Left renal cortex interstitium (tissue), 4 donors: ENCODE measurements around the gene RNF223. TPM values are rescaled to one million over a fixed set of nuclear protein-coding genes. Genes with fewer than 3 reads are reported as not detected.
"Not testable (repeated sequence)": the region's sequence is repeated elsewhere in the genome, so short reads cannot be mapped to it uniquely, and the experiment has no call there.

Source experiments
- DNase-seq, 4 donors: peaks; one replicate each; pipeline ENCODE4 v3.0.0-alpha.2; 2013; ENCODE audit warnings: low read depth in 4 of 4, low spot score in 2 of 4, missing footprints in 1 of 4
- polyA plus RNA-seq, 4 donors: library from polyadenylated mRNA; unstranded; fragments of 120-200 nt; gene quantifications; one replicate each; pipeline ENCODE4 v1.2.1, GENCODE V29; 2013; ENCODE audit not compliant: insufficient read length in 4 of 4

Gene RNF223
- polyA plus RNA-seq, 4 donors: 0.32 to 0.78 (median 0.69) TPM

- DNase-seq: peak in 2 of 4 donors; percentile 72 to 73
Measured at GRCh38 chr1:1033009-1033587, 41.0 kb downstream of the RNF223 start.

GRCh38 chr1:1032424-1032823 is 41.7 kb downstream of the RNF223 start:
- no peak for DNase-seq

GRCh38 chr1:1031659-1032235 is 42.4 kb downstream of the RNF223 start:
- DNase-seq: no peak

GRCh38 chr1:1030867-1031658 is 43.0 kb downstream of the RNF223 start:
- not testable (repeated sequence) for DNase-seq

- no peak for DNase-seq
Measured at GRCh38 chr1:1027791-1028190, 46.3 kb downstream of the RNF223 start.

GRCh38 chr1:1026599-1027413 is 47.3 kb downstream of the RNF223 start:
- no peak for DNase-seq

- DNase-seq: no peak
Measured at GRCh38 chr1:1025730-1026129, 48.4 kb downstream of the RNF223 start.

- no peak for DNase-seq
Measured at GRCh38 chr1:1024771-1025699, 49.1 kb downstream of the RNF223 start.

GRCh38 chr1:1024149-1024770 is 49.8 kb downstream of the RNF223 start:
- no peak for DNase-seq

- DNase-seq: no peak
Measured at GRCh38 chr1:1023700-1024099, 50.4 kb downstream of the RNF223 start.

GRCh38 chr1:1022302-1023009 is 51.6 kb downstream of the RNF223 start:
- no peak for DNase-seq

GRCh38 chr1:1021920-1022259 is 52.2 kb downstream of the RNF223 start:
- no peak for DNase-seq

- DNase-seq: no peak
Measured at GRCh38 chr1:1021010-1021919, 52.8 kb downstream of the RNF223 start.

Other genes starting within 250 kb of the RNF223 start
- gene SAMD11, start 150.4 kb downstream of the RNF223 start, polyA plus RNA-seq: 100 to 1,000 TPM in 2 of 4 donors, 10 to 100 TPM in 2; 44.0 to 107 (median 86.6) TPM
- gene NOC2L, start 115.0 kb downstream of the RNF223 start, polyA plus RNA-seq: 10 to 100 TPM; 55.8 to 70.0 (median 64.6) TPM
- gene KLHL17, start 113.7 kb downstream of the RNF223 start, polyA plus RNA-seq: 10 to 100 TPM in 2 of 4 donors, 1 to 10 TPM in 2; 7.3 to 18.8 (median 12.1) TPM
- under 1 TPM; 0.13 to 0.70 (median 0.32) TPM for gene PLEKHN1, start 107.8 kb downstream of the RNF223 start, polyA plus RNA-seq
- gene PERM1, start 92.2 kb downstream of the RNF223 start, polyA plus RNA-seq: under 1 TPM in 2 of 4 donors, not detected in 2; 0.30 to 0.46 TPM
- gene HES4, start 74.2 kb downstream of the RNF223 start, polyA plus RNA-seq: 10 to 100 TPM; 15.9 to 41.0 (median 35.2) TPM
- 10 to 100 TPM; 12.8 to 19.8 (median 16.2) TPM for gene ISG15, start 60.8 kb downstream of the RNF223 start, polyA plus RNA-seq
- gene AGRN, start 54.2 kb downstream of the RNF223 start, polyA plus RNA-seq: 100 to 1,000 TPM; 176 to 318 (median 282) TPM
- 10 to 100 TPM in 3 of 4 donors, 1 to 10 TPM in 1; 5.5 to 24.1 (median 14.1) TPM for gene C1orf159, start 41.8 kb upstream of the RNF223 start, polyA plus RNA-seq
- gene TTLL10, start 99.6 kb upstream of the RNF223 start, polyA plus RNA-seq: 1 to 10 TPM in 1 of 4 donors, under 1 TPM in 3; 0.41 to 1.1 (median 0.63) TPM
- under 1 TPM; 0.29 to 0.79 (median 0.53) TPM for gene TNFRSF18, start 132.3 kb upstream of the RNF223 start, polyA plus RNA-seq
- 1 to 10 TPM; 1.7 to 3.1 (median 2.0) TPM for gene TNFRSF4, start 139.8 kb upstream of the RNF223 start, polyA plus RNA-seq
- gene SDF4, start 157.7 kb upstream of the RNF223 start, polyA plus RNA-seq: 100 to 1,000 TPM; 115 to 144 (median 130) TPM
- 10 to 100 TPM; 19.8 to 24.4 (median 21.4) TPM for gene B3GALT6, start 157.9 kb upstream of the RNF223 start, polyA plus RNA-seq
- 10 to 100 TPM in 3 of 4 donors, 1 to 10 TPM in 1; 7.2 to 17.3 (median 14.9) TPM for gene C1QTNF12, start 172.4 kb upstream of the RNF223 start, polyA plus RNA-seq
- gene UBE2J2, start 199.5 kb upstream of the RNF223 start, polyA plus RNA-seq: 10 to 100 TPM; 40.9 to 68.6 (median 58.4) TPM
- 10 to 100 TPM in 1 of 4 donors, 1 to 10 TPM in 3; 2.4 to 10.2 (median 6.9) TPM for gene SCNN1D, start 206.1 kb upstream of the RNF223 start, polyA plus RNA-seq
- gene ACAP3, start 233.6 kb upstream of the RNF223 start, polyA plus RNA-seq: 10 to 100 TPM; 14.9 to 45.2 (median 33.0) TPM
- gene PUSL1, start 234.3 kb upstream of the RNF223 start, polyA plus RNA-seq: 10 to 100 TPM in 2 of 4 donors, 1 to 10 TPM in 2; 7.3 to 12.4 (median 10.7) TPM